ENCODE data around the gene DNAJC22.
A peak's percentile ranks its signal among the peaks of the same experiment; 100 is the strongest.

DNA sequence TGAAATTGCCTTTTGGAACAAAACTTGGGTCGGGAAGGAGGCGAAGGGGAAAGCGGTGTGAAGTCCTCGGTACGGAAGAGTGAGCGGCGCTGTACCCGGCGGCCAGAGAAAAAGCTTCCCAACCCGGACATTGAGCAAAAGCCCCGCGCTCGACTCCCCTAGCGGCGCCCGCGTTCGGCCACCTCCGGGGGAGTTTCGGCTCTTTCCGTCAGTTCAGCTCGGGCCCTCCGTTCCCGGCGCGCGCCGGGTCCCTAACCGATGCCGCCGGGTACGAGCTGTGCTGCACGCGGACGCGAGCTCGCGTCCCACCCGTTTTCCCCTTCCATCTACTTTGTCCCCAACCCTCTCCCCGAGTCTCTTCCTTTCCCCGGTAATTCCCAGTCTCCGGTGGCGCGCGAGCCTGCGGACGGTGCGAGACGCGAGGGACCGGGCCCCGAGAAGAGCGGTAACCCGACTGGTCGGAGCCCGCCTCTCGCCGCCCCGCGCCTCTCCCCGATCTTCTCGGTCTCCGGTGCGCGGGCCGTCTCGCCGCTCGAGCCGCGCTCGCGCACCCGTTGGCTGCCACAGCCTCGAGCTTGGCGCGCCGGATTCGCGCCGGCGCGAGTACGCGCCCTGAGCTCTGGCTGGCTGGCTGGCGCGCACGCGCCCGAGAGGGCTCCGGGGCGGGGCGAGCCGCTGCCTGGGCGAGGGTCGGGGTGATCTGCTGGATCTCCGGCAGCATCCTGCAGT lies 20.1 kb downstream of the DNAJC22 start:
- TF ChIP-seq, protein P1, sequence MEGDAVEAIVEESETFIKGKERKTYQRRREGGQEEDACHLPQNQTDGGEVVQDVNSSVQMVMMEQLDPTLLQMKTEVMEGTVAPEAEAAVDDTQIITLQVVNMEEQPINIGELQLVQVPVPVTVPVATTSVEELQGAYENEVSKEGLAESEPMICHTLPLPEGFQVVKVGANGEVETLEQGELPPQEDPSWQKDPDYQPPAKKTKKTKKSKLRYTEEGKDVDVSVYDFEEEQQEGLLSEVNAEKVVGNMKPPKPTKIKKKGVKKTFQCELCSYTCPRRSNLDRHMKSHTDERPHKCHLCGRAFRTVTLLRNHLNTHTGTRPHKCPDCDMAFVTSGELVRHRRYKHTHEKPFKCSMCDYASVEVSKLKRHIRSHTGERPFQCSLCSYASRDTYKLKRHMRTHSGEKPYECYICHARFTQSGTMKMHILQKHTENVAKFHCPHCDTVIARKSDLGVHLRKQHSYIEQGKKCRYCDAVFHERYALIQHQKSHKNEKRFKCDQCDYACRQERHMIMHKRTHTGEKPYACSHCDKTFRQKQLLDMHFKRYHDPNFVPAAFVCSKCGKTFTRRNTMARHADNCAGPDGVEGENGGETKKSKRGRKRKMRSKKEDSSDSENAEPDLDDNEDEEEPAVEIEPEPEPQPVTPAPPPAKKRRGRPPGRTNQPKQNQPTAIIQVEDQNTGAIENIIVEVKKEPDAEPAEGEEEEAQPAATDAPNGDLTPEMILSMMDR (IDR thresholded peaks at IDR 0.05) = peak; percentile 58
- no peak for TF ChIP-seq ZFX (IDR thresholded peaks at IDR 0.05; ENCODE audit: borderline replicate concordance)

Data from 22Rv1 (cell line).